HG03025 (cell line): ENCODE data around the gene WNK2.

Source experiments
- ATAC-seq: cut with Tn5 transposase; IDR thresholded peaks from one replicate; pipeline ENCODE4 v1.9.1; 2021; ENCODE audit warnings: mild to moderate bottlenecking, moderate library complexity; ENCODE audit not compliant: unreplicated experiment, low FRiP score

WNK2 gene

DNA sequence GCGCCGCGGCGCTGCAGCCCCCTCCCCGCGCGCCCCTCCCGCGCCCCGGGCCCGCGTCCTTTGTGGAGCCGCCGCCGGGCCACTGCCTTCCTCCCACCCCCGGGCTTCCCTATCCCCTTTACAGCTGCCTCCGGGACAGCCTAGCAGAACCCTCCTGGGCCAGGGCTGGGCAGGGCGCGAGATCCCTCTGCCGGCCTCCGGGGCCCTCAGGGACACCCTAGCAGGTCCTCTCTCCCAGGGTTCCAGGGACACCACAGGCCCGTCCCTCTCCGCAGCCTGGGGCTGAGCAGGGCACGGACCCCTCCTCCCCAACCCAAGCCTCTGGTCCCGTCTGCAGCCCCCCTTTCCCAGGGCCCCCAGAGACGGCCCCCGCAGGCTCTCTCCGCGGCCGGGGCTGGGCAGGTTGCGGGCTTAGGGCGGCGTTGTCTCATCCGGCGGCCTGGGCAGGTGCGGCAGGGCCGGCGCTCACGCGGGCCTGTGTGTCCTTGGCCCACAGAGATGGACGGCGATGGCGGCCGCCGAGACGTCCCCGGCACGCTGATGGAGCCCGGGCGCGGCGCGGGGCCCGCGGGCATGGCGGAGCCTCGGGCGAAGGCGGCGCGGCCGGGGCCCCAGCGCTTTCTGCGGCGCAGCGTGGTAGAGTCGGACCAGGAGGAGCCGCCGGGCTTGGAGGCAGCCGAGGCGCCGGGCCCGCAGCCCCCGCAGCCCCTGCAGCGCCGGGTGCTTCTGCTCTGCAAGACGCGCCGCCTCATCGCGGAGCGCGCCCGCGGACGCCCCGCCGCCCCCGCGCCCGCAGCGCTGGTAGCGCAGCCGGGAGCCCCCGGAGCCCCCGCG is 710 bp downstream of the WNK2 start:
- ATAC-seq: no peak

DNA sequence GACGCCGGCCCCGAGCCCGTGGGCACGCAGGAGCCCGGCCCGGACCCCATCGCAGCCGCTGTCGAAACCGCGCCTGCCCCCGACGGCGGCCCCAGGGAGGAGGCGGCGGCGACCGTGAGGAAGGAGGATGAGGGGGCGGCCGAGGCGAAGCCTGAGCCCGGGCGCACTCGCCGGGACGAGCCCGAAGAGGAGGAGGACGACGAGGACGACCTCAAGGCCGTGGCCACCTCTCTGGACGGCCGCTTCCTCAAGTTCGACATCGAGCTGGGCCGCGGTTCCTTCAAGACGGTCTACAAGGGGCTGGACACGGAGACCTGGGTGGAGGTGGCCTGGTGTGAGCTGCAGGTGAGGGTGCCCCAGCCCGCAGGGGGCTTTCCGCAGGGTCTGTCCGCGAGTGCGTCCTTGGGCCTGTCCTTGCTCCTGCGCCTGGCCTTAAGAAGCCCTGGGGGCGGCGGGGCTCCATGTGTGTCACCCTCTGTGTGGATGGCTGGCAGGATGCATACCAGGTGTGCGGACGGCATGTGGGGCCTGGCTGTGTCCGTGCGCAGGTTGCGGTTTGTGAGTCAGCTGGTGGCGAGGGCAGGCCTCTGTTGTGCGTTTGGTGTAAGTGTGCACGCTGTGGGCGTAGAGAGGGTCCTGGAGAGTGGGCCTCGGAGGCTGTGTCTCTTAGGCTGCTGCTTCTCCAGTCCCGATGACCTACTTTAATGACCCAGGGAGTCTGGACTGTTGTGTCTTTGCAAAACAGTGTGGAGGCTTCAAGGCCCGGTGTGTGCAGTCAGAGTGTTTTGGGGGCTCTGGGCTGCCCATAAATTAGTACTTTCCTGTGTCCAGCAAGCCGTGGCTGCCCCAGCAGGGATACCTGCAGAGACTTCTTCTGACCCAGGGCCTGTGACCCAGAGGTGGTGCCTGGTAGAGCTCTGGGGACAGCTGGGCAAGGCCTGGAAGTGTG is 1.6 kb downstream of the WNK2 start:
- ATAC-seq: no peak

DNA sequence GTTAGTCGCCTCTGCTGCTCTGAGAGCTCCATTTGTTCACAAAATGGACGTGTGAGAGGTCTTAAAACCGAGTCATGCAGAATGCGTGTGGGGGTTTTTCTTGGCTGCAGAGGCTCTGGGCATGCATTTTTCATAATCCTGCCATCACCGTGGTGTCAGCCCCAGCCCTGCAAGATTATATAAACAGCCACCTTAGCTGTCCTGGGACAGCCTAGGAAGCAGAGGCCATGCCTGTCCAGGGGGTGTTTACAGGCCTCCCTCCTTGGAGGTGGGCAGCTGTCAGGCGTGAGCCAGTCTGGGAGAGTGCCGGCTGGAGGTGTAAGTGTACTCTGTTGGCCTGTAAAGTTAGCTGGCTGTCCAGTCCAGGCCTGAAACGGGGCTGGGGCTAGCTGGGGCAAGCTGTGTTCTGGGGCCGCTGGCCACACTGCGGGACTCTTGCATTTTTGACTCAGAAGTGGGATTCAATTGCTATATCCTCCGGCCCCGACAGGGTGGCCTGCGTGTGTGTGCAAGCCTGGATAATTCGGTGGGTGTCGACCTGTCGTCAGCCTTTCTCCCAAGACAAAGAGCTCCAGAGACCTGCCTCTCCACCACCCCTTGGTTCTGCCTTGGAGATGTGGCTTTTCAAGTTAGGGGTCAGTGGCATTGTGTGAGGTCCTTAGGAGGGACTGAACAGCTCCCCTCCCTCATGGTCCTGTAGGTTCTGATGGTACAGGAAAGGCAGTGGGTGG is 2.4 kb downstream of the WNK2 start:
- no peak for ATAC-seq

DNA sequence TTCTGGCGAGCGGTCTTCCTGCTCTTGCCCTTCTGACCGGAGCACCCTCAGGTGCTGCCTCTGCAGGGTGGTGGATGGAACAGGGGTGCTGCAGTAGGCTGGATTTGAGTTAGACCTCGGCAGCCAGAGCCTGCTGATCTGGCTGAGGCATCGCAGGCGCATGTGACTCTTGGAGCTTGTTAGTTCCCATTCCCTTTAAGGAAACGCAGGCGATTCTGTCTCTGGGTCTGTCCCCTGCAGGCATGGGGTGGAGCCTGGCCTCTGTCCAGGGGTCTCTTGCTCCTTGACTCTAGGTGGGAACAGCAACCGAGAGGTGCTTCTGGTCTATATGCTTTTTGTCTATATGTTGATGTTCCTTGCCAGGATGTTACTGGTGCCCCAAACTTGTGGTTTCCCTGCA is 3.1 kb downstream of the WNK2 start:
- no peak for ATAC-seq

DNA sequence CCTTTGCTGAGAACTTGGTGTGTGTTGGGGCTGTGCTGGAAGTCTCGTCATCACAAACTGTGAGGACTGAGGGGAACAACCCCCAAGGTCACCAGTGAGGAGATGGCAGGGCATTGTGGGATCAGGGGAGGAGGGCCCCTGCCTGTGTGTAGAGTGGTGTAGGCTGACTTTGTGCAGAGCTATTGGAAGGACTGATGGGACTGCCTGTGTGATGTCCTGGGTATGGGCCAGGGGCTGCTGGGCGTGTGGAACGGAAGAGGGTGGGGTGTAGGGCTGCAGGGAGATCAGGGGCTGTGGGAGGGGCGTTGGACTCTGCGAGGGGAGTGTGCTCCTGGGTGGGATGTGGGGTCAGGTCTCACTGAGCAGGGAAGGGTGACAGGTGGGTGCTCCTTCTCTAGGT is 3.6 kb downstream of the WNK2 start:
- no peak for ATAC-seq

DNA sequence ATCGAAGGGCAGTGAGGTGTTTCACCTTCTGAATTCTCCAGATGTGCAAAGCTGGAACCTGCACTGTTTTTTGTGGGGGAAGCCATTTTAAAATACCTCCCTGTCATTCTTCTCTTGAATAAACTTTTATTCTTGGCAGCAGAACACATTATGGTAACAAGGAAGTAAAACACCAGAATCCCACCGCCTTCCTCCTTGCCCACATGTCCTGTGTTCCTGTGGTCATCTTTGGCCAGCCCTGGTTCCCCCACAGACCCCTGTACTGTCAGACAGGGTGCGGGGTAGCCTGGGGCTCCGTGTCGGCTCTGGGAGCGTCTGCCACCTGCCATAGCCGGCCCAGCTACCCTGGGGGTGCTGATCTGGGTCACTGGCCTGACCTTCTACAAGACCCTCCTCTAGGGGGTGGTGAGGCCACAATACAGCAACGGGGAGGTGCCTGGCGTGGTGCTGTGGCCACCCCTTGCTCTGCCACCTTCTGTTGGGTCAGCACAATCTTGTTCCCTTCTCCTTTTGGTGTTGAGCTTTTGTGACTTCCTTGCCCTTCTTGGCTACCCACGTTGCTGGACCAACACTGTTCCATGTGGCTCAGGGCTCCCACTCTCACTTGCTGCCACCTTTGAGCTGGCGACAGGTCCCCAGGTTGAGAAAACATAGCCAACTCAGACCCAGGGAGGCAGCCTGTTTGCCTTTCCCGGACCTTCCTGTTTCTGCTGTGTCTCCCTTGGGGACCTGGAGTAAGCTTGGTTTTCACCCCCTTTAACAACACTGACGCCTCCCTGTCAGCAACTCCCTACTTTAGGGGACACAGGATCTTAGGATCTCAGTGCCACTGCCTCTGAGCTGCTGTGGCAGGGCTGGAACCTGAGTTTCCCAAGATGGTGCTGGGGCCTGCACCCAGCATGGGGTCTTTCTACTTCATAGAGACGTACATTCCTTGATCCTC is 4.8 kb downstream of the WNK2 start:
- ATAC-seq: no peak

DNA sequence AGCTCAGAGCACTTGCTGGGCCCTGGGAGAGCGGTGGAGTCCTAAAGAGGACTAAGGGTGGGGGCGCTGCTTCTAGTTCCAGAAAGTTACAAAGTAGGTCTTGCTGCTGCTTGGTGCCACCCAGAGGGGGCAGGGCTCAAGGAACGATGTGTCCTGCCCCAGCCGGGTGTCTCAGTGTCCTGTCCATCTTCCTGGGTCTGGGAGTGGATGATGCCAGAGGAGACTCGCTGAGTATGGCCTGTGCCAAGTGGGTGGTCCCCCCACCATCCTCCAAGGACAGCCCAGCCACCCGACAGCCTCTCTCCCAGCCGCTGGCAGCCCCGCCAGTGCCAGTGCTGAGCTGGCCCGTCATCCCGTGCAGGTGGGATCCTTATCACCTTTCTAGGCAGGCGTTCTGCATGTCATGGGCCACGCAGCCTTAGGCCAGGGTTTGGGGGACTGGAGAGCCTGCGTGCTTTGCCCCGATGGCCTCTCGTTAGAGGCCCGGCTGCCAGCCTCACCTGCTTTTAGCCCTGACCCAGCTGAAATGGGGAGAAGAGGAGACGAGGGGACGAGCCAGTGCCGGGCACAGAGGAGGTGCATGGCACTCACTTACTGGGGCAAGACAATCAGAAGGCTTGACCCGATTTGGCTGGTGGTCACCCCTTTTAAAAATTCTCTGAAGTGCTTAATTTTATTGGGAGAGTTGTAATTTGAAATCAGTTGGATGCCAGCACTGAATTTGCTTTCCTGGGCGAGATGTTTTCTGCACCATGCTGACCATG is 5.6 kb downstream of the WNK2 start:
- ATAC-seq: no peak

DNA sequence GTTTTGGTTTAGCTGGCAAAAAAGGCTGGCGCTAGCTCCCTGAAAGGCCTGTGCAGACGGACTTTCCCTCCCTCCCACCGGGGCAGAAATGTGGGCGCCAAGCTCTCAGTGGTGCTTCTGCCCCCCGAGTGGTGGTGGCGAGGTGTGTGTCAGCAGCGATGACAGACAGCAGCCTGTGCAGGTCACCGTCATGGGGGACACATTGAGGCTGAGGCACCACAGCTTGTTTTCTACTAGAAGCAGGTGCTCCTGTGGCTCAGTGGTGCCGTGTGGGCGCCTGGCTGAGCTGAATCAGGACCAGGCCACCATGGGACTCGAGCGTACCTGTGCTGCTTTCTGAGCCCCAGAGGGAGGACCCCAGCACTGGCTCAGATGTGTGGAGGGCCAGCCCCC is 6.2 kb downstream of the WNK2 start:
- ATAC-seq: no peak

DNA sequence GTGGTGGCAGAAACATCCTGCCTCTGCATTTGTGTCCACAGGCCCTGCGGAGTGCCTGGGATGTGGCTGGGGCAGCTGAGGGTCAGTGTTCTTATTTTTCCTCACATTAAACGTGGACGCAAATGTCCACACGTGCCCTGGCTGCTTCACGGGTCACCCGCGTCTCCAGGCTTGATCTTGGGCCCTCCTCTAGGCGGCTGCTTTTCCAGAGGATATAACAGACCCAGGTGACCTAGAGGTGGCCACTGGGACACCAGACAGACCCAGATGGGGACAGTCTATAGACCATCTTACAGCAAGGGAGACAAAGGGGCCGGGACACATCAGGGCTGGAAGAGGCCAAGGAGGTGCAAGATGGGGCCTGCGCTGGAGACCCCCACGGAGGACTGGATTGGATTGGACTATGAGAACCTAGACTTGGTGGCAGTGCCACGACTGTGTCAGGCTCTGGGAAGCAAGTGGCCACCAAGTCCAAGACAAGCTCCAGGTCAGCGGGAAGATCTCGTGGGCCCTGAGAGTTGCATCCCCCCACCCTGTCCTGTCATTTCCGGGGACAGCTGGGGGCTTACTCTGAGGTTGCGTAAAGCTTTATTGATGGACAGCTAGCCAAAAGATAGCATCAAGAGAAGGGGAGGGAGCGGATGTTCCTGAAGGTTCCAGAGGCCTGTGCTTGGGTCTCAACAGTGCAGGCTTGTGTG is 6.9 kb downstream of the WNK2 start:
- no peak for ATAC-seq

DNA sequence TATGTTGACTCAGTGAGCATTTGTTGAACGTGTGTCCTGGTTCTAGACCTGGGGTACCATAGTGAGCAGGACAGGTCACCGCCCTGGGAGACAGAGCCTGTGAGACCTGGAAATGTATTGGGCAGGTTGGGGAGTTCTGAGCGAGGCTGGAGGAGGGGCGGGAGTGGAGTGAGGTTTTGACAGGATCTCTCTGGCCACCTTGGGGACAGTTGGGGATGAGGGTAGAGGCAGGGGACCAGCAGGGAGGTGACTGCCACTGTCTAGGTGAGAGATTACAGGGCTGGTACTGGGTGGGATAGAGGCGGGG is 7.4 kb downstream of the WNK2 start:
- no peak for ATAC-seq

DNA sequence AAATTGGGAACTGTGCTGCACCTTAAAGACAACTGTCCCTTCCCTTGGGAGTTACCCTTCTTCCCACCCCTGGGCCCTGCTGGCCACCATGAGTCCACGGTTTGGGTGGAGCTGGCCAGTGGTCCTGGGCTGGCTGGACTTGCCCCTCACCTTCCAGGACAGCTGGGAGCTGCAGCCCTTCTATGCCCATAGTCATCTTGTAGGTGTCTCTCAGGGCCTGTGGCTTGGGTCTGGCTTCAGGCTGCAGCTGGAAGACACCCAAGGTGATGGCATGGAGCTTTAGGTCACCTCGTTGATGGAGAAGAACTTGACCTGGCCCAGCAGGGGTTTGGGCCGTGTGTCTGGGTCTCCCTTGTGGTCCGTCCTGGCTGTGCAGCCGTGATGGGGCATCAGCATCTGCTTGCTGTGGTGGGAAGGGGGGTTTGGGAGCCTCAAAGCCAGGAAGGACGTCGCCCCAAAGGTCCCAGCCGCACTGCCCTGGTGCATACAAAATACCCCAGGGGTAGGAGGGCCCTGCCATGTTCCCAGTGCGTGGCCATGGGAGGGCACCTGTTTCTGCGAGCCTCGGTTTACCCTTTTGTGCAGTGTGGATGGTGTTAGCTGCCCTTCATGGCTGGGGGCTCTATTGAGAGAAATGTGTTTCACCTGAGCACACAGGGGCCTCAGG is 8.9 kb downstream of the WNK2 start:
- no peak for ATAC-seq

DNA sequence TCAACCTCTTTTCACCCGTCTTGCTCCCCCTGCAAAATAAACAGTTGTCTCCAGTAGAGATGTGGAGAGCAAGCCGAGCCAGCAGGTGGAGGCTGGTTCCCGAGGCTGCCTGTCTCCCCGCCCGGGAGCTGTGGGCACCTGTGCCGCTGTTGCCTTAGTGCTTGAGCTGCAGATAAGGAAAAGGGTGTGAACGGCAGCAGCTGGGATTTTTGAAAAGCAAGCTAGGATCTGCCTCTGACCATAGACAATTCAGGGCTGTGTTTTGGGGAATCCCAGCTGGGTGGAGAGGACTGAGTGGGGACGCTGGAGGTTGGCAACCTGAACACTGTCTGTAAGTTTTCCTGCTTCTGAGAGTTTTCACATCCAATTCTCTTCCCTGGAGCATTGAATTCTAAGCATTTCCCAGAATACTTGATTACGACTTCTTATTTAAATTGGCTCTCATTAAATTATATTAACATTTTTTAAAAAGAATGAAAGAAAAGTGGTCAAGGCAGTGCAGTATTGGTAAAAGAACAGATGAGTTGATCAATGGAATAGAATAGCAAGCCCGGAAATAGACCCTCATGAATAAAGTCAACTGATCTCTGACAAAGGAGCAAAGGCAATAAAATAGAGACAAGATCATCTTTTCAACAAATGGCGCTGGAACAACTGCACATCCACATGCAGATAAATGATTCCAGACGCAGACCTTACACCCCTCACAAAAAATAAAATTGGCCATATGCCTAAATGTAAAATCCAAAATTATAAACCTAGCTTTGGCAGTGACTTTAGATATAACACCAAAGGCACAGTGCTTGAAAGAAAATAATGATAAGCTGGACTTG is 9.7 kb downstream of the WNK2 start:
- no peak for ATAC-seq

DNA sequence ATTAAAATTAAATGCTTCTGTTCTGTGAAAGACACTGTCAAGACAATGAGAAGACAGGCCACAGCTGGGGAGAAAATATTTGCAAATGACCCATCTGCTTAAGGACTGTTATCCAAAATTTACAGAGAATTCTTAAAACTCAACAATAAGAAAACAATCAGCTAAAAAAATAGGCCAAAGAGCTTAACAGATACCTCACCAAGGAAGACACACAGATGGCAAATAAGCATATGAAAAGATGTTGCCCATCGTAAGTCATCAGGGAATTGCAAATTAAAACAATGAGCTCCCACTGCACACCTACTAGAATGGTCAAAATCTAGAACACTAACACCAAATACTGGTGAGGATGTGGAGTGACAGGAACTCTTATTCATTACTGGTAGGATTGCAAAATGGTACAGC is 10.3 kb downstream of the WNK2 start:
- ATAC-seq: no peak

DNA sequence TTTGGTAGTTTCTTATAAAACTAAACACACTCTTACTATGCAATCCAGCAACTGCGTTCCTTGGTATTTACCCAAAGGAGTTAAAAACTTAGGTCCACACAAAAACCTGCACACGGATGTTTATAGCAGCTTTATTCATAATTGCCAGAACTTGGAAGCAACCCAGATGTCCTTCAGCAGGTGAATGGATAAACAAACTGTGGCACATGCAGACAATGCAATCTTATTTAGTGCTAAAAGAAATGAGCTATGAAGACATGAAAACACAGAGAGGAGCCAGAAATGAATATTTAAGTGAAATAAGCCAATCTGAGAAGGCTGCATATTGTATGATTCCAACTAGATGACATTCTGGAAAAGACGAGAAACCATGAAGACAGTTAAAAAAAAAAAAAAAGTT is 10.7 kb downstream of the WNK2 start:
- ATAC-seq: no peak

DNA sequence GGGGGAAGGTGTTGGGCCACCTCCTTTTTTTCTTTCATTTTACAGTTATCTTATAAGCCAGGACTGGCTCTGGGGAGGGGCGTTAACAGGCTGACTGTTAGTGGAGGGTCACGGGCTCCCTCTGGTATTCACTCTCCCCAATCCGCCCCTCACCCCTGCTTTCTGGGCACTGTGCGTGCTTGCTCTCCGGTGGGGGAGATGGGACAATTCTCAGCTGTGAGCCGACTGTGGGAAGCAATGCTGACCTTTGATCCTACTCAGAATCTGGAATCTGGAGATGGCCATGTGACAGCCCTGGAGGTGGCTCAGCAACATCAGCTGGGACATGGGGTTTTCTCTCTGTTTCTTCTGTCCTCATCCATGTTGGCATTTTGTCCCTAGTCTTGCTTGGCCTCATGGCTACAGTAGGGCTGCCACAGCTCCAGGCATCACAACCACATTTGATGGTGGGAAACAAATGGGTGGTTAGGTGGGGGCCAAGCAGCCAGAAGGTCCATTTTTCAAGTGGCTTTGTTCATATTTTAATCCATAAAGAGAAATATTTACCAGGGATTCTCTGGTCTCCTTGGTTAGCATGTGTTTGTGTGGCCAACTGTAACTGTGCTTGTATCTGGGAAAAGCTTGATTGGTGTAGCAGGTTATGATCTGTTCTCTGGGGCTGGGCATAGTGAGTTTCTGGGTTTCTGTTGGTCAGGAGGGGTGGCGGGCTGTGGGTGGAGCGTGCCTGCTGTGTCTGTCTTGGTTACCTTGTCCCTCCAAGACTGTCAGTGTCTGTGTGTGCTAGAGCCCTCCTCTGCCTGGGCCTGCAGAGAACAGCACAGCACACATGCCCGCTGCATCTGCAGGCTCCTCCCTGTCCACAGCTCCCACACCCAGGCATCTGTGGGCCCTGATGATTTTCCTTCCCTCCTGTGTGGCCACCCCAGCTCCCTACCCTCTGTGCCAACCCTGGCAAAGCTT is 12.4 kb downstream of the WNK2 start:
- no peak for ATAC-seq

DNA sequence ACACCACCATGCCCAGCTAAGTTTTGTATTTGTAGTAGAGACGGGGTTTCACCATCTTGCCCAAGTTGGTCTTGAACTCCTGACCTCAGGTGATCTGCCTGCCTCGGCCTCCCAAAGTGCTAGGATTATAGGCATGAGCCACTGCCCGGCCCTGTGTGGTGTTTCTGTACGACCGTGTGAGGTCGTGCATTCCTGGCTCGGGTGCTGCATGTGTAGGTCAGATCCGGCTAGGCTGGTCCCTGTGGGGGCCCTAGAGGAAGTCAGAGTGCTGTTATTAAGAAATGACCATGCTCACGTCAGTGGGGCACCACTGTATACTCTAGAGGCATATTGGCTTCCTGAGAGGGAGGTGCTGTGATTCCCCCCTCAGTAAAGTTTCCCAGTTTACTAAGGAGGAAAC is 13.7 kb downstream of the WNK2 start:
- ATAC-seq: no peak
